ENCODE measurements around the gene F8A1.
"Not testable (repeated sequence)": the region's sequence is repeated elsewhere in the genome, so short reads cannot be mapped to it uniquely, and the experiment has no call there.

The F8A1 gene

GRCh38 chrX:154886069-154886788 lies at the start of gene F8A1:
F8A1 (plus strand) TSS chrX:154886355; CDS start chrX:154886375, 20 bp downstream.
- peak; percentile 4 for DNase-seq (ENCODE audit: low read depth)

DNA sequence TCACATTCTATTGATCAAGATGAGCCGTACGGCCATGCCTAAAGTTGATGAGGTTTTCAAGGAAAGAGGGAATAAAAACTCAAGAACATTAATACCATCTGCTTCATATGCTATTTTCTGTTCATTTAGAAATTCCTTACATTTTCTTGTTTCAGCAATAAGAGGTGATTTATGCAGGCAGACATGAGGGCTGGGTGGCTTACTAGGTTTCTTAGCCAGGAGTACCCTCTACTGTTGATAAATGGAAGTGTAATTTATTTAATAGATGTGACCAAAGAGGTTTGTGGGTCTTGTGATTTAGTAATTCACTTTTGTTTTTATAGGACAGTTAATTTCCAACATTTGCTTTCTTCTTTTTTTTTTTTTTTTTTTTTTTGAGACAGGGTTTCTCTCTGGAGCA lies 45.3 kb upstream of the F8A1 start:
- DNase-seq (ENCODE audit: low read depth) = no peak

- no peak for DNase-seq (ENCODE audit: low read depth)
Measured at GRCh38 chrX:154850957-154851611, 35.1 kb upstream of the F8A1 start.

DNA sequence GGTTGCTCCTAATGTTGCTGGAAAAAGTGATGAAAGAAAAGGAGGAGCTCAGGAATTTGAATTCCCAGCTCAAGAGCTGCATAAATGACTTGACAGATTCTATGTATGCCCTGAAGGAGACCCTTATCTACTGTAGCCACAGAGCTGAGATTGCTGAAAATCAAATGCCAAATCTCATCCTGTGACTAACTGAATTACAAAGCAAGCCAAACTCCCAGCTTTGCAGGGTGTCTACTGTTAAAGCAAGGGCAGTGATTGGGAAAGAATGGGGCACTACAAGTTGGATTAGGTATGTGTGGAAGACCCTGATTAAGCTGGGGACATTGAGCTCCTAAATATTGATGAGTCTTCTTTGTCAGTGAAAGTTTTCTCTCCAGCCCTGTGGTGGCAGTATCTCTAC lies 30.9 kb upstream of the F8A1 start:
- DNase-seq (ENCODE audit: low read depth) = no peak

DNA sequence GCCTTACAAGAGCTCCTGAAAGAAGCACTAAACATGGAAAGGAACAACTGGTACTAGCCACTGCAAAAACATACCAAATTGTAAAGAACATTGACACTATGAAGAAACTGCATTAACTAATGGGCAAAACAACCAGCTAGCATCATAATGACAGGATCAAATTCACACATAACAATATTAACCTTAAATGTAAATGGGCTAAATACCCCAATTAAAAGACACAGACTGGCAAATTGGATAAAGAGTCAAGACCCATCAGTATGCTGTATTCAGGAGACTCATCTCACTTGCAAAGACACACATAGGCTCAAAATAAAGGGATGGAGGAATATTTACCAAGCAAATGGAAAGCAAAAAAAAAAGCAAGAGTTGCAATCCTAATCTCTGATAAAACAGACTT lies 17.6 kb upstream of the F8A1 start:
- not testable (repeated sequence) for DNase-seq (ENCODE audit: low read depth)

GRCh38 chrX:154873329-154873728 lies 12.8 kb upstream of the F8A1 start:
- no peak for DNase-seq (ENCODE audit: low read depth)

- not testable (repeated sequence) for DNase-seq (ENCODE audit: low read depth)
Measured at GRCh38 chrX:154884069-154884468, 2.1 kb upstream of the F8A1 start.

DNA sequence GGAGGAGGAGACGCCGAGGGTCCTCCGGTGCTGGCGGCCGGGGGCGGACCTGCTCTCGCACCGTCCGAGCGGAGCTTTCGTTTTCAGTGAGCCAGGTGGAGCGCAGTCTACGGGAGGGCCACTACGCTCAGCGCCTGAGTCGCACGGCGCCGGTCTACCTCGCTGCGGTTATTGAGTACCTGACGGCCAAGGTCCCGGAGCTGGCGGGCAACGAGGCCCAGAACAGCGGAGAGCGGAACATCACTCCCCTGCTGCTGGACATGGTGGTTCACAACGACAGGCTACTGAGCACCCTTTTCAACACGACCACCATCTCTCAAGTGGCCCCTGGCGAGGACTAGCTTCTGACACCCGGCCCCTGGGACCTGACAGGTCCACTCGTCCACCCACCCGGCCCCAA lies 1.1 kb upstream of the F8A1 start:
- not testable (repeated sequence) for DNase-seq (ENCODE audit: low read depth)

GRCh38 chrX:154885549-154885948 lies 606 bp upstream of the F8A1 start:
- not testable (repeated sequence) for DNase-seq (ENCODE audit: low read depth)

DNA sequence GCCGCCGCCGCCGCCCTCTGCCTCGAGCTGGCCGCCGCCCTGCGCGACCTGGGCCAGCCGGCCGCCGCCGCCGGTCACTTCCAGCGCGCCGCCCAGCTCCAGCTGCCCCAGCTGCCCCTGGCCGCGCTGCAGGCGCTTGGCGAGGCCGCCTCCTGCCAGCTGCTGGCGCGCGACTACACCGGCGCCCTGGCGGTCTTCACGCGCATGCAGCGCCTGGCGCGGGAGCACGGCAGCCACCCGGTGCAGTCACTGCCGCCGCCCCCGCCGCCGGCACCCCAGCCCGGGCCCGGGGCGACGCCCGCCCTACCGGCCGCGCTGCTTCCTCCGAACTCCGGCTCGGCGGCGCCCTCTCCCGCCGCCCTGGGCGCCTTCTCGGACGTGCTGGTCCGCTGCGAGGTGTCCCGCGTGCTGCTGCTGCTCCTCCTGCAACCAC lies 650 bp downstream of the F8A1 start:
- not testable (repeated sequence) for DNase-seq (ENCODE audit: low read depth)

DNA sequence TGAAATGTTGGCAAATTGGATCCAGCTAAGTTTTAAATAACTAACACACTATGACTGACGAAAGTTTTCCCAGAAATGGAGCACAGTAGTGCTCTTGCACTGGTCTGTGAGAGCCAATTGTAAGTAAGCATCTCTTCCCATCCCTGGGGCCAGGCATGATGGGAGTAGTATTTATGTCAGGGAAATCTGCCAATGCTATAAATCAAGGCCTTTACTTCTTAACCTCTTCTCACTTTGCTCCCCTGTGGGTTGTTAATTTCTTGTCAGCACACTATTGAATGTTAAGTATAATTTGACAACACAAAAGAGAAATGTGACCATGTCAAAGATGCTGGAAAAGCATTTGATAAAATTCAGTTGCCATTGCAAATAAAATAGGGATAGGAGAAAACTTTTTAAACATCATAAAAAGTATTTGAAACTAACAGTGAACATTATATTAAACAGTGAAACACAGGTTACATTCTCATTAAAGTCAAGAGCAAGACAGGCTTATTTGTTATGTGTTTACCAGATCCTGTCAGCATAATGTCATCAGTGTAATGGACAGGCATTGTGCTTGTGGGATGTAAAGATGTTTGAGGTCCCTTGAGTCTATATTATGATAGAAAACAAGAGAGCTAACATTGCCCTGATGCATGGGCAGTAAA lies 5.0 kb downstream of the F8A1 start:
- DNase-seq (ENCODE audit: low read depth) = no peak

- no peak for DNase-seq (ENCODE audit: low read depth)
Measured at GRCh38 chrX:154892296-154892695, 6.1 kb downstream of the F8A1 start.

DNA sequence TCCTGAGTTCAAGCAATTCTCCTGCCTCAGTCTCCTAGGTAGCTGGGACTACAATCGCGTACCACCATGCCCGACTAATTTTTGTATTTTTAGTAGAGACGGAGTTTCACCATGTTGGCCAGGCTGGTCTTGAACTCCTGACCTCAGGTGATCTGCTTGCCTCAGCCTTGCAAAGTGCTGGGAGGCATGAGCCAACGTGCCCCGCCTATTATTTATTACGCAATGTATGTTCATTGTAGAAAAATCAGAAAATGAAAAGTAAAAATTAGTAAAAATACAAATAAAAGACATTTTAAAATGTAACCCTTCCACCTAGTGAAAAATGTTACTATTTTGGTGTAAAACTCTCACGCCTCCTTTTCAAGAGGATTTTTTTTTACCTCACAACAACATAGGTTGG lies 14.2 kb downstream of the F8A1 start:
- DNase-seq (ENCODE audit: low read depth) = no peak

- DNase-seq (ENCODE audit: low read depth) = no peak
Measured at GRCh38 chrX:154902408-154902807, 16.3 kb downstream of the F8A1 start.

GRCh38 chrX:154908821-154909220 lies 22.7 kb downstream of the F8A1 start:
- no peak for DNase-seq (ENCODE audit: low read depth)

DNA sequence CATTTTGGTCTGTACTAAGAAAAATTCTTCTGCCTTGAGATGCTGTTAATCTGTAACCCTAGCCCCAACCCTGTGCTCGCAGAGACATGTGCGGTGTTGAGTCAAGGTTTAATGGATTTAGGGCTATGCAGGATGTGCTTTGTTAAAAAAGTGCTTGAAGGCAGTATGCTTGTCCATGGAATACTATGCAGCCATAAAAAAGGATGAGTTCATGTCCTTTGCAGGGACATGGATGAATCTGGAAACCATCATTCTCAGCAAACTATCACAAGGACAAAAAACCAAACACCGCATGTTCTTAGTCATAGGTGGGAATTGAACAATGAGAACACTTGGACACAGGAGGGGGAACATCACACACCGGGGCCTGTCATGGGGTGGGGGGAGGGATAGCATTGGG lies 23.9 kb downstream of the F8A1 start:
- not testable (repeated sequence) for DNase-seq (ENCODE audit: low read depth)

- DNase-seq (ENCODE audit: low read depth) = not testable (repeated sequence)
Measured at GRCh38 chrX:154910528-154910927, 24.4 kb downstream of the F8A1 start.

GRCh38 chrX:154914052-154914451 lies 27.9 kb downstream of the F8A1 start:
- DNase-seq (ENCODE audit: low read depth) = no peak

DNA sequence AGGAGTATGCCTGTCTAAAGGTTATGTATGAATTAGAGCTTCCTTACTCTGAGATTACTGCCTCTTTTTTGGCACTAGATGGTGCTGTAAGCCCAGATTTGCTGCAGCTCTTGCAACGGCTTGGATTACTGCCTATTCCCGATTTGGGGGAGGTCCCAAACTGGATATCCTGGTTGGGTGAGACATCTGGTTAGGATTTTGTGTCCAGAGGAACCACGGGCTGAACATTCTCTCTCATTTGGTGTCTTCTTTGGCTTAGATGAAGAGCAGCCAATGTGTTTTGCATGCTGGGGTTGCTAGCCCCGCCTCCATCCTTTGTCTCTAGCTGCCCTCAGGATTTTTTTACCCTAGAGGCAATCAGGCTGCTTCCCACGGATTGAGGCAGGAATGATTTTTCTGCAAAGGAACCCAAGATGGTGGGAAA lies 31.9 kb downstream of the F8A1 start:
- DNase-seq (ENCODE audit: low read depth) = no peak

- not testable (repeated sequence) for DNase-seq (ENCODE audit: low read depth)
Measured at GRCh38 chrX:154924771-154925170, 38.6 kb downstream of the F8A1 start.

Data from activated T-helper 1 cell treated with Interleukin-2 at 50 U/mL for 16 hours (primary cell).